ENCODE results near the gene ATP13A2.

The ATP13A2 gene

GRCh38 chr1:17027900-17028299, 16.2 kb upstream of the ATP13A2 start:
- no peak for DNase-seq

GRCh38 chr1:17027403-17027802, 15.7 kb upstream of the ATP13A2 start:
- DNase-seq = no peak

GRCh38 chr1:17024721-17025120, 13.0 kb upstream of the ATP13A2 start:
- no peak for DNase-seq

GRCh38 chr1:17023573-17023972, 11.8 kb upstream of the ATP13A2 start:
- DNase-seq = no peak

GRCh38 chr1:17023102-17023501, 11.4 kb upstream of the ATP13A2 start:
- DNase-seq = no peak

GRCh38 chr1:17021896-17022295, 10.2 kb upstream of the ATP13A2 start:
- DNase-seq = no peak

- no peak for DNase-seq
These were observed 8.8 kb upstream of the ATP13A2 start for GRCh38 chr1:17020502-17020901.

GRCh38 chr1:17018849-17019248, 7.1 kb upstream of the ATP13A2 start:
- no peak for DNase-seq

GRCh38 chr1:17017435-17017834, 5.7 kb upstream of the ATP13A2 start:
- no peak for DNase-seq

GRCh38 chr1:17016317-17016661, 4.6 kb upstream of the ATP13A2 start:
- no peak for DNase-seq

GRCh38 chr1:17014671-17015567, 3.2 kb upstream of the ATP13A2 start:
- DNase-seq = no peak

- no peak for DNase-seq
These were observed 2.0 kb upstream of the ATP13A2 start for GRCh38 chr1:17013491-17014320.

- no peak for DNase-seq
These were observed 1.2 kb upstream of the ATP13A2 start for GRCh38 chr1:17012775-17013490.

- no peak for DNase-seq
These were observed 663 bp downstream of the ATP13A2 start for GRCh38 chr1:17011092-17011438.

- DNase-seq = no peak
These were observed 2.0 kb downstream of the ATP13A2 start for GRCh38 chr1:17009706-17010105.

- DNase-seq = no peak
These were observed 3.4 kb downstream of the ATP13A2 start for GRCh38 chr1:17008208-17008855.

- DNase-seq = no peak
These were observed 4.6 kb downstream of the ATP13A2 start for GRCh38 chr1:17007121-17007520.

GRCh38 chr1:17005365-17005740, 6.4 kb downstream of the ATP13A2 start:
- no peak for DNase-seq

- no peak for DNase-seq
These were observed 7.0 kb downstream of the ATP13A2 start for GRCh38 chr1:17004466-17005364.

GRCh38 chr1:17002524-17002902, 9.2 kb downstream of the ATP13A2 start:
- DNase-seq = no peak

GRCh38 chr1:17001760-17002523, 9.8 kb downstream of the ATP13A2 start:
- DNase-seq = no peak
